Muscle of leg (tissue), 11 donors: ENCODE results near the gene MPDU1. TPM values are rescaled to one million over a fixed set of nuclear protein-coding genes. Genes with fewer than 3 reads are reported as not detected.
"Not testable (repeated sequence)": the region's sequence is repeated elsewhere in the genome, so short reads cannot be mapped to it uniquely, and the experiment has no call there.

Experiments used
- DNase-seq: peaks from one replicate; pipeline ENCODE4 v3.0.0; 2013
- H3K27ac ChIP-seq: one replicate; pipeline ENCODE4 v1.5.1; 2013; ENCODE audit warnings: mild to moderate bottlenecking, low read length, control low read depth
- H3K27me3 ChIP-seq: one replicate; pipeline ENCODE4 v1.6.1; 2013; ENCODE audit warnings: low read length; ENCODE audit not compliant: control insufficient read depth, insufficient read depth
- H3K36me3 ChIP-seq: one replicate; pipeline ENCODE4 v1.6.1; 2013; ENCODE audit warnings: low read length; ENCODE audit not compliant: control insufficient read depth, insufficient read depth
- H3K4me1 ChIP-seq: one replicate; pipeline ENCODE4 v1.6.1; 2013; ENCODE audit warnings: low read length; ENCODE audit not compliant: control insufficient read depth, insufficient read depth
- H3K4me3 ChIP-seq: one replicate; pipeline ENCODE4 v1.5.1; 2013; ENCODE audit warnings: low read length, control low read depth
- H3K9me3 ChIP-seq: replicated peaks from 2 replicates; pipeline ENCODE4 v1.6.1; 2013; ENCODE audit warnings: low read depth, low read length; ENCODE audit not compliant: control insufficient read depth
- WGBS: methylation state at CpG from one replicate; pipeline ENCODE4 v1.1.5; 2013; ENCODE audit warnings: missing lambda C conversion rate; ENCODE audit not compliant: insufficient coverage; 5-methylcytosine and 5-hydroxymethylcytosine counted together
- polyA plus RNA-seq, 8 donors: library from polyadenylated mRNA; unstranded; fragments of 120-200 nt; gene quantifications; one replicate each; pipeline versions ENCODE4 v1.2.1 to v1.2.3, GENCODE V29; 2013; ENCODE audit warnings: inconsistent platforms in 1 of 8, low replicate concordance in 1 of 8; ENCODE audit not compliant: insufficient read length in 8 of 8, insufficient read depth in 1 of 8
- total RNA-seq: library from RNA; stranded (reverse); fragments of 120-200 nt; gene quantifications from one replicate; pipeline ENCODE4 v1.2.4, GENCODE V29; 2013

Gene MPDU1
- total and polyA plus RNA-seq, 9 donors = 34.4 to 63.6 (median 49.5) TPM

GRCh38 chr17:7590743-7591142, 7.1 kb downstream of the MPDU1 start:
- WGBS = 33% methylated on average over 3 of the region's 4 CpGs
- H3K27ac ChIP-seq = peak overlapping the region; percentile 18
- no peak for DNase-seq

DNA sequence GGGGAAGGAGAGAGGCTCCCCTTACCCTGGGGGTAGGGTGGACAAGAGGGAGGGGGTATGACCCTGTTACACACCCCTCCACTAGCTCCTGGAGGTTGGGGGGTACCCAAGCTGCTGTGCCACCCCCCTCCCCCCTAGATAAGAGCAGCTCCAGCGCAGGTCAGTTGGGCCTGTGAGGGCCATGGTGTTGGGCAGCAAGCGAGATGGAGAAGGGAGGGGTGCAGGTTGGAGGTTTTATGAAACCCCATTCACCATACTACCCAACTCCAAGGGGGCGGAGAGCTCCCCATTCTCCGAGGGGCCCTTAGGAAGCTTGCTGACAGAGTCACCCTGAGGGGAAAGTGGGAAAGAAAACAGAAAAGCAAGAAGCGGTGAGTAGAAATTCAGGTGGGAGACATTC, 7.9 kb downstream of the MPDU1 start:
- no peak overlapping the region for H3K4me3 ChIP-seq
- H3K27me3 ChIP-seq = no peaks in the 10 kb centered on the region
- peaks cover 42% of the 10 kb centered on the region for H3K4me1 ChIP-seq
- DNase-seq = no peak
- H3K27ac ChIP-seq = no peak overlapping the region
- no CpG with 5 or more reads among the region's 5 CpGs for WGBS
- no peaks in the 10 kb centered on the region for H3K9me3 ChIP-seq
- H3K36me3 ChIP-seq = peaks cover 69% of the 10 kb centered on the region

More at GRCh38 chr17:7590743-7591142, 7.1 kb downstream of the MPDU1 start:
- Histone ChIP-seq H3K4me1 (peaks cover 44% of the 10 kb centered on the region), H3K9me3 (no peaks in the 10 kb centered on the region), H3K4me3 (no peak overlapping the region), H3K36me3 (peaks cover 67% of the 10 kb centered on the region), H3K27me3 (no peaks in the 10 kb centered on the region)

- Histone ChIP-seq H3K4me3 (no peak overlapping the region), H3K27me3 (no peaks in the 10 kb centered on the region), H3K4me1 (peaks cover 33% of the 10 kb centered on the region), H3K36me3 (peaks cover 69% of the 10 kb centered on the region), H3K9me3 (no peaks in the 10 kb centered on the region), H3K27ac (no peak overlapping the region)
- 96% methylated on average over 13 of the region's 23 CpGs for WGBS
- no peak for DNase-seq
These were observed 8.9 kb downstream of the MPDU1 start for GRCh38 chr17:7592422-7593021.

DNA sequence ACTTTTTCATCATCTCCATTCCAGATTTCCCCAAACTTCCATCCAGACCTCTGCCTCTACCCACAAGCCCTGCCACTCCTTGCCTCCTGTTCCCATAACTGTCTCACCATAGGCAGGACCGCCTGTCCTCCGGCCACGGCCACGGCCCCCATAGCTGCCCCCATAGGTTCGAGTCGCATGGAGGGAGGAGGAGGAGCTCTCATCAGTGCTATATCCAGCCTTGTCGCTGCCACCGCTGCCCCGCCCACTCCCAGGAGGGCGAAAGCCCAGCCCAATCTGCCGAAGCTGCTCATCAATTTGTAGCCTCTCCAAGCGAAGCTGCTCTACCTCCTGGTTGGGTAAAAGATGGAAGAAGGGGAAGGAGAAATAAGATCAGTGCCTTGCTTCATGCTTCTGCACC, 9.6 kb downstream of the MPDU1 start:
- H3K27ac ChIP-seq = no peak overlapping the region
- no peak overlapping the region for H3K4me3 ChIP-seq
- no peaks in the 10 kb centered on the region for H3K27me3 ChIP-seq
- H3K9me3 ChIP-seq = no peaks in the 10 kb centered on the region
- DNase-seq = no peak
- peaks cover 70% of the 10 kb centered on the region for H3K36me3 ChIP-seq
- WGBS = 65% methylated on average over 5 of the region's 12 CpGs
- H3K4me1 ChIP-seq = peaks cover 26% of the 10 kb centered on the region

DNA sequence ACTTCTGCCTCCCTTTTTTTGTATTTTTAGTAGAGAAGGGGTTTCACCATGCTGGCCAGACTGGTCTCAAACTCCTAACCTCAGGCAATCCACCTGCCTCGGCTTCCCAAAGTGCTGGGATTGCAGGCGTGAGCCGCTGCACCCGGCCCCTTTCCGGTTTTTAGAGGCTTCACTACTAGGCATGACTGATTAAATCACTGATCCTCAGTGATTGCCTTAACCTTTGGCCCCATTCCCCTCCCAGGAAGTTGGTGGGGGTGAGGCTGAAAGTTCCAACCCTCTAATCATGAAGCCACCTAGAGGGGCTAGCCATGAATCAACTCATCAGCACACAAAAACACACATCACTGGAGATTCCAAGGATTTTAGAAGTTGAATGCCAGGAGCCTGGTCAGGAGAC, 13.9 kb downstream of the MPDU1 start:
- H3K36me3 ChIP-seq = peaks cover 74% of the 10 kb centered on the region
- not testable (repeated sequence) for H3K9me3 ChIP-seq, H3K4me3 ChIP-seq, DNase-seq, H3K27ac ChIP-seq, H3K27me3 ChIP-seq, H3K4me1 ChIP-seq
- no CpG with 5 or more reads among the region's 5 CpGs for WGBS

- peak overlapping the region; percentile 32 for H3K27ac ChIP-seq
- no peak for DNase-seq
- H3K4me1 ChIP-seq = no peaks in the 10 kb centered on the region
- H3K4me3 ChIP-seq = no peak overlapping the region
- no peaks in the 10 kb centered on the region for H3K9me3 ChIP-seq
- H3K36me3 ChIP-seq = peaks cover 52% of the 10 kb centered on the region
- no peaks in the 10 kb centered on the region for H3K27me3 ChIP-seq
- WGBS = 93% methylated on average over 2 of the region's 4 CpGs
These were observed 22.6 kb downstream of the MPDU1 start for GRCh38 chr17:7606280-7606679.

DNA sequence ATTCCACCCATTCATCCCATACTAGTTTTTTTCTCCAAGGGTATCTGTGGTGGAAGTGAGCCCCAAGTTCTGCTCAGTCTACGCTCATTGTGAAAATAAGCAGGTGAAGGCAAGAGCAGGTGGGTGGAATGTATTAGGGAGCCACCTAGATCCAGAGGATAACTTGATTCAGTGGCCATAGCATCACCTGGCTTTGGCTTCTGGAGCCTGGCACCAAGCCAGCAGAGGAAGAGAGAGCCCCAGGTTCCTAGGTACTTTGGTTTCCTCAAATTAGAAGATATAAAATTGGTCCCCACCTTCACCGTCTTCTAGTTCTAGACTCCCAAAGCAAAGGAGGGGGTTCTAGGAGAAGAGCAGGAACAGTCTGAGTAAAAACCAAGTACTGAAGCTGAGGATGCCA, 27.0 kb downstream of the MPDU1 start:
- no peak overlapping the region for H3K27ac ChIP-seq
- peaks cover 30% of the 10 kb centered on the region for H3K36me3 ChIP-seq
- 100% methylated on average over 1 of the region's 2 CpGs for WGBS
- no peak overlapping the region for H3K4me3 ChIP-seq
- no peaks in the 10 kb centered on the region for H3K27me3 ChIP-seq
- DNase-seq = no peak
- H3K9me3 ChIP-seq = no peaks in the 10 kb centered on the region
- peaks cover 14% of the 10 kb centered on the region for H3K4me1 ChIP-seq

GRCh38 chr17:7611635-7612293, 28.1 kb downstream of the MPDU1 start:
- Histone ChIP-seq H3K27me3 (no peaks in the 10 kb centered on the region), H3K4me1 (peaks cover 14% of the 10 kb centered on the region), H3K9me3 (no peaks in the 10 kb centered on the region), H3K36me3 (peaks cover 21% of the 10 kb centered on the region), H3K4me3 (no peak overlapping the region), H3K27ac (no peak overlapping the region)
- DNase-seq = no peak
- no CpG with 5 or more reads among the region's 3 CpGs for WGBS

- Histone ChIP-seq H3K9me3 (no peaks in the 10 kb centered on the region), H3K27me3 (no peaks in the 10 kb centered on the region), H3K4me1 (peaks cover 14% of the 10 kb centered on the region), H3K4me3 (no peak overlapping the region), H3K27ac (no peak overlapping the region), H3K36me3 (peaks cover 21% of the 10 kb centered on the region)
- 100% methylated on average over 1 of the region's 1 CpG for WGBS
- DNase-seq = no peak
These were observed 28.6 kb downstream of the MPDU1 start for GRCh38 chr17:7612294-7612640.

- H3K27me3 ChIP-seq = no peaks in the 10 kb centered on the region
- H3K4me1 ChIP-seq = peaks cover 14% of the 10 kb centered on the region
- H3K36me3 ChIP-seq = peaks cover 21% of the 10 kb centered on the region
- DNase-seq = peak; percentile 34
- peak overlapping the region; percentile 84 for H3K4me3 ChIP-seq
- 7% methylated on average over 20 of the region's 20 CpGs for WGBS
- H3K9me3 ChIP-seq = no peaks in the 10 kb centered on the region
- H3K27ac ChIP-seq = peak overlapping the region; percentile 69
These were observed 30.2 kb downstream of the MPDU1 start for GRCh38 chr17:7613769-7614424.
